Activated CD4-positive, alpha-beta memory T cell treated with anti-CD3 and anti-CD28 coated beads for 36 hours (primary cell): ENCODE measurements around the gene ARFGEF2. TPM values are rescaled to one million over a fixed set of nuclear protein-coding genes. Genes with fewer than 3 reads are reported as not detected.
A peak's percentile ranks its signal among the peaks of the same experiment; 100 is the strongest.
"Not testable (repeated sequence)": the region's sequence is repeated elsewhere in the genome, so short reads cannot be mapped to it uniquely, and the experiment has no call there.

Source experiments
- CTCF ChIA-PET: fragments of 350-600 bp; sonication (Branson Sonifier 250); formaldehyde crosslinking; loops from one replicate; lab custom pipeline; 2021; ENCODE audit warnings: antibody characterized with exemption, inconsistent platforms; lab: Charles Lee
- POLR2A ChIA-PET: fragments of 350-600 bp; sonication (Branson Sonifier 250); formaldehyde crosslinking; loops from one replicate; lab custom pipeline; 2021; ENCODE audit warnings: antibody characterized with exemption; lab: Charles Lee
- DNase-seq: peaks from one replicate; pipeline ENCODE4 v3.0.0-alpha.2; 2020
- H3K27ac Mint-ChIP-seq: one replicate; pipeline ENCODE4 v1.8.0; 2021; ENCODE audit warnings: mixed read lengths
- H3K27me3 Mint-ChIP-seq: one replicate; pipeline ENCODE4 v1.8.0; 2021; ENCODE audit warnings: mixed read lengths
- H3K36me3 Mint-ChIP-seq: one replicate; pipeline ENCODE4 v1.8.0; 2021; ENCODE audit warnings: mixed read lengths
- H3K4me1 Mint-ChIP-seq: one replicate; pipeline ENCODE4 v1.8.0; 2021; ENCODE audit warnings: low read depth, mixed read lengths
- H3K4me3 Mint-ChIP-seq: one replicate; pipeline ENCODE4 v1.8.0; 2021; ENCODE audit warnings: mild to moderate bottlenecking, mixed read lengths
- H3K9me3 Mint-ChIP-seq: one replicate; pipeline ENCODE4 v1.8.0; 2021; ENCODE audit warnings: mixed read lengths
- intact Hi-C: fragments of 100-400 bp; cut with micrococcal nuclease; formaldehyde crosslinking; loops from one replicate; pipeline ENCODE4 v1.15.1; 2023
- total RNA-seq, 2 experiments: library from RNA; stranded (reverse); gene quantifications; one replicate each; pipeline ENCODE4 v1.2.3, GENCODE V29; 2021

Gene ARFGEF2
- total RNA-seq, 2 experiments from 2014 or later, result 21.9 to 22.1 TPM

DNA sequence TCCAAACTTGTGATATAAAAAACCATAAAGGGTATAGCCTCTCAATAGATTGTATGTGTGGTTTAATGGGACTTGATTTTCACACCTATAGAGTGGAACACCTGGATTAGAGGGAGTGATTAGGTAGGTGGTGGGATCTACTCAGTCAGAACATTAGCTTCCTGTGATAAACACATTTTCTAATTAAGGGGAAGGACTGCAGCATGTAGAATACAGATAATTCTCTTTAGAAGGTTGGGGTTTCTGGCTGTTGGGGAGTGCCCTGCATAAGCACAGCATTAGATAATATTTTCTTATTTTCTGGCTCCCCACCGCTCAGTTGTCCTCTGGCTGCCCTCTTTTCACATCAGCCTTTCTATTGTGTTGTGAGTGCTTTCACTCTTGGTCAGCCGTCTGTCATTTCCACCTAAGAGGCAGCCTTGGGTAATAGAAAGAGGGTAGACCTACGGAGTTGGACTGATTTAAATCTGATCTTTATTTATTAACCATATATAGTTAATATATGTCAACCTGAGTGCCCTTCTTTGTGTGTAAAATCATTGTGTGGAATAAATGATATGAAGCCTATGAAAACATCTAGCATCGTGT lies 132.6 kb downstream of the ARFGEF2 start:
- peaks cover 40% of the 10 kb centered on the region for H3K4me1 Mint-ChIP-seq
- peaks cover 28% of the 10 kb centered on the region for H3K36me3 Mint-ChIP-seq
- no peak overlapping the region for H3K27ac Mint-ChIP-seq
- no peak for DNase-seq
- H3K4me3 Mint-ChIP-seq, result no peak overlapping the region
- POLR2A ChIA-PET, result no interaction called here
- CTCF ChIA-PET, result no interaction called here
- no peaks in the 10 kb centered on the region for H3K27me3 Mint-ChIP-seq
- H3K9me3 Mint-ChIP-seq, result no peaks in the 10 kb centered on the region
- intact Hi-C loops, result no loop called here

GRCh38 chr20:49063279-49063678 lies 141.8 kb downstream of the ARFGEF2 start:
- peaks cover 36% of the 10 kb centered on the region for H3K36me3 Mint-ChIP-seq
- DNase-seq, result no peak
- intact Hi-C loops, result no loop called here
- H3K4me1 Mint-ChIP-seq, result peaks cover 2% of the 10 kb centered on the region
- POLR2A ChIA-PET, result no interaction called here
- no peak overlapping the region for H3K4me3 Mint-ChIP-seq
- H3K27me3 Mint-ChIP-seq, result no peaks in the 10 kb centered on the region
- H3K27ac Mint-ChIP-seq, result no peak overlapping the region
- H3K9me3 Mint-ChIP-seq, result no peaks in the 10 kb centered on the region
- CTCF ChIA-PET, result no interaction called here

GRCh38 chr20:49074521-49074920 lies 153.0 kb downstream of the ARFGEF2 start:
- peak overlapping the region; percentile 34 for H3K27ac Mint-ChIP-seq
- intact Hi-C loops, result no loop called here
- no peak overlapping the region for H3K4me3 Mint-ChIP-seq
- H3K9me3 Mint-ChIP-seq, result no peaks in the 10 kb centered on the region
- H3K36me3 Mint-ChIP-seq, result peaks cover 31% of the 10 kb centered on the region
- no peaks in the 10 kb centered on the region for H3K27me3 Mint-ChIP-seq
- ChIA-PET POLR2A (no interaction called here), CTCF (interaction anchor here (1.4 kb wide), 1 partner anchor 13 kb away, joined by 4 read pairs; no protein-coding TSS in a partner anchor)
- peaks cover 8% of the 10 kb centered on the region for H3K4me1 Mint-ChIP-seq
- DNase-seq, result no peak

DNA sequence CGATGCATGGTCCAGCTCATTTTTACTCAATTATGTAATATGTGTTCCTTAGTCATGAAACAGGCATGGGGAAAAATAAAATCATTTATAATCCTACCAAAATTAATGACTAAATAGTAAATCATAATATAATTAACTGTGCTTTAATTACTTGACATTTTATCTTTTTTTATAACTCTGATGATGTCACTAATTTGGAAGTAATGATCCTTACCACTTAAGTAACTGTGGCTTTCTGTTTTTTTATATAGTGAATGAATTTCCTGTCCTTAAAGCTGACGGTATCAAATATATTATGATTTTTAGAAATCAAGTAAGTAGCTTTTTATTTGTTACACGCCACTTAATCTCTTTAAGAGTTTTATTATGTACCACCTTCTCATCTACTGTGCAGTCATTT lies 156.8 kb downstream of the ARFGEF2 start:
- H3K27me3 Mint-ChIP-seq, result no peaks in the 10 kb centered on the region
- intact Hi-C loops, result no loop called here
- CTCF ChIA-PET, result no interaction called here

GRCh38 chr20:49082295-49082694 lies 160.8 kb downstream of the ARFGEF2 start:
- H3K4me3 Mint-ChIP-seq, H3K27me3 Mint-ChIP-seq, H3K9me3 Mint-ChIP-seq, intact Hi-C loops, H3K4me1 Mint-ChIP-seq, H3K27ac Mint-ChIP-seq, DNase-seq, CTCF ChIA-PET, POLR2A ChIA-PET: not testable (repeated sequence)
- peaks cover 46% of the 10 kb centered on the region for H3K36me3 Mint-ChIP-seq

More for the DNA sequence above, 156.8 kb downstream of the ARFGEF2 start:
- no peak overlapping the region for H3K4me3 Mint-ChIP-seq
- peaks cover 32% of the 10 kb centered on the region for H3K36me3 Mint-ChIP-seq
- DNase-seq, result no peak
- H3K4me1 Mint-ChIP-seq, result peaks cover 8% of the 10 kb centered on the region
- H3K27ac Mint-ChIP-seq, result no peak overlapping the region
- no peaks in the 10 kb centered on the region for H3K9me3 Mint-ChIP-seq
- POLR2A ChIA-PET, result no interaction called here

Other genes starting within 250 kb of the ARFGEF2 start
- 10 to 100 TPM; 91.5 to 92.8 TPM for gene PREX1, start 93.7 kb upstream of the ARFGEF2 start, total RNA-seq
- 100 to 1,000 TPM; 107 to 109 TPM for gene CSE1L, start 124.6 kb downstream of the ARFGEF2 start, total RNA-seq